A549 (cell line): Measurements from ENCODE around the gene DTX3L.

ENCODE experiments used
- CEBPB ChIP-seq, 2 experiments: fragments of >200 bp in 1 of 2; sonication (Bioruptor Twin) in 1 of 2; formaldehyde crosslinking in 1 of 2; IDR thresholded peaks; 2 replicates each; pipeline ENCODE4 v1.6.1; 2012 to 2016
- CTCF ChIP-seq: fragments of >200 bp; sonication (Bioruptor Twin); formaldehyde crosslinking; IDR thresholded peaks from 3 replicates; pipeline ENCODE4 v1.5.1; 2016
- KDM5A ChIP-seq: fragments of 200-600 bp; sonication (generic); IDR thresholded peaks from 2 replicates; pipeline ENCODE4 v1.6.1; 2016; ENCODE audit warnings: antibody characterized with exemption, mild to moderate bottlenecking
- MAZ ChIP-seq: fragments of 150-350 bp; IDR thresholded peaks from 2 replicates; pipeline ENCODE4 v1.6.1; 2014; ENCODE audit warnings: antibody characterized with exemption, low read depth, low read length, borderline replicate concordance
- POLR2A ChIP-seq: IDR thresholded peaks from 2 replicates; pipeline ENCODE4 v1.6.1; 2012; ENCODE audit warnings: mild to moderate bottlenecking, low read length
- RAD21 ChIP-seq, 2 experiments: fragments of >200 bp in 1 of 2; sonication (Bioruptor Twin) in 1 of 2; formaldehyde crosslinking in 1 of 2; IDR thresholded peaks in 1 of 2; conservative IDR thresholded peaks in 1 of 2; 2 replicates in 1 of 2; 3 replicates in 1 of 2; pipeline ENCODE4 v1.6.1; 2012 to 2018; ENCODE audit warnings: inconsistent platforms in 1 of 2
- REST ChIP-seq: fragments of 200-600 bp; sonication (generic); IDR thresholded peaks from 2 replicates; pipeline ENCODE4 v1.6.1; 2016; ENCODE audit warnings: antibody characterized with exemption, mild to moderate bottlenecking, moderate library complexity
- SMC3 ChIP-seq: fragments of >200 bp; sonication (Bioruptor Twin); formaldehyde crosslinking; IDR thresholded peaks from 3 replicates; pipeline ENCODE4 v1.6.1; 2018; ENCODE audit warnings: inconsistent platforms
- USF2 ChIP-seq: fragments of 450-650 bp; IDR thresholded peaks from 2 replicates; pipeline ENCODE4 v1.6.1; 2014; ENCODE audit warnings: antibody characterized with exemption

- TF ChIP-seq RAD21 (conservative IDR thresholded peaks at IDR 0.05 in 1 of 2, IDR thresholded peaks at IDR 0.05 in 1 of 2) (no peak), POLR2A (no peak), CTCF (no peak), USF2 (no peak), MAZ (no peak), REST (no peak), CEBPB (IDR thresholded peaks at IDR 0.05) (no peak), SMC3 (no peak), KDM5A (no peak)
Measured at GRCh38 chr3:122603056-122603455, 38.9 kb downstream of the DTX3L start.
